Measurements from ENCODE around the gene VWA5B2. TPM values are rescaled to one million over a fixed set of nuclear protein-coding genes. Genes with fewer than 3 reads are reported as not detected.

VWA5B2 gene
- total RNA-seq, 2 donors from 2014 or later: 6.0 to 15.8 TPM

DNA sequence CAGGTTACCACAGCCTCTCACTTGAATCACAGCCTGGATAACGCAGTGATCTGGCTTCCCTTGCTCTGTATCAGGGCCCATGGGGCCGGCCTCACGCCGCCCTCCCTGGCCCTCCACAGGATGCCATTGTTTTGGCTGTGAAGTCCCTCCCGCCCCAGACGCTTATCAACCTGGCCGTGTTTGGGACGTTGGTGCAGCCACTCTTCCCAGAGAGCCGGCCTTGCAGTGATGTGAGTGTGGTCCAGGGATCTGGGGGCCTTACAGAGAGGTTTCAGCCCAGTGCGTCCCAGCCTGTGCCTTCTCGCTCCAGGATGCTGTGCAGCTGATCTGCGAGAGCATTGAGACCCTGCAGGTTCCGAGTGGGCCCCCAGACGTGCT lies 6.6 kb downstream of the VWA5B2 start:
- ATAC-seq (no peak), DNase-seq (no peak)
- H3K4me1 ChIP-seq: peaks cover 3% of the 10 kb centered on the region
- intact Hi-C loops (cut with DNase I): no loop called here
- H3K9me3 ChIP-seq: no peaks in the 10 kb centered on the region
- no peak overlapping the region for H3K27ac ChIP-seq
- no peak overlapping the region for H3K4me3 ChIP-seq
- 74 to 76% methylated on average over 14 of the region's 14 CpGs for WGBS, 2 donors
- no peaks in the 10 kb centered on the region for H3K36me3 ChIP-seq (replicated peaks in 1 of 2; ENCODE audit: insufficient read depth in 1 of 2, low read depth in 2 of 2)
- TF ChIP-seq, protein P1, sequence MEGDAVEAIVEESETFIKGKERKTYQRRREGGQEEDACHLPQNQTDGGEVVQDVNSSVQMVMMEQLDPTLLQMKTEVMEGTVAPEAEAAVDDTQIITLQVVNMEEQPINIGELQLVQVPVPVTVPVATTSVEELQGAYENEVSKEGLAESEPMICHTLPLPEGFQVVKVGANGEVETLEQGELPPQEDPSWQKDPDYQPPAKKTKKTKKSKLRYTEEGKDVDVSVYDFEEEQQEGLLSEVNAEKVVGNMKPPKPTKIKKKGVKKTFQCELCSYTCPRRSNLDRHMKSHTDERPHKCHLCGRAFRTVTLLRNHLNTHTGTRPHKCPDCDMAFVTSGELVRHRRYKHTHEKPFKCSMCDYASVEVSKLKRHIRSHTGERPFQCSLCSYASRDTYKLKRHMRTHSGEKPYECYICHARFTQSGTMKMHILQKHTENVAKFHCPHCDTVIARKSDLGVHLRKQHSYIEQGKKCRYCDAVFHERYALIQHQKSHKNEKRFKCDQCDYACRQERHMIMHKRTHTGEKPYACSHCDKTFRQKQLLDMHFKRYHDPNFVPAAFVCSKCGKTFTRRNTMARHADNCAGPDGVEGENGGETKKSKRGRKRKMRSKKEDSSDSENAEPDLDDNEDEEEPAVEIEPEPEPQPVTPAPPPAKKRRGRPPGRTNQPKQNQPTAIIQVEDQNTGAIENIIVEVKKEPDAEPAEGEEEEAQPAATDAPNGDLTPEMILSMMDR (IDR thresholded peaks at IDR 0.05): no peak
- TF ChIP-seq POLR2A (IDR thresholded peaks at IDR 0.05): no peak
- H3K27me3 ChIP-seq: no peaks in the 10 kb centered on the region

DNA sequence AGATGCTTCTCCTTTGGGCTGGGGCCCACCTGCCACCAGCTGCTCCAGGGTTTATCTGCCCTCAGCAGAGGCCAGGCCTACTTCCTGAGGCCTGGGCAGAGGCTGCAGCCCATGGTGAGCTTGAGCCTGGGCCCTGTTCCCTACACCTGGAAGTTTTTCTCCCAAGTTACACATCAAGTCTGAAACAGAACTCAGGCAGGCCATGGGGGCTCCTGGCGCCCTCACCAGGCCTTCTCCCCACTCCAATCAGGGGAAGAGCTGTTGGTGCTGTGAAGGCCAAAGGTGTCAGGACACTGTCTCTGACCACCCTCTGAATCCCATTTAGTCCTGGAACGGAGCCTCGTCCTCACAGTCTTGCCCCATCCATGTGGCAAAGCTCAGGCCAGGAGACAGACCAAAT lies 7.3 kb downstream of the VWA5B2 start:
- Histone ChIP-seq H3K9me3 (no peaks in the 10 kb centered on the region), H3K4me1 (peaks cover 8% of the 10 kb centered on the region), H3K27ac (no peak overlapping the region), H3K4me3 (no peak overlapping the region), H3K27me3 (no peaks in the 10 kb centered on the region), H3K36me3 (replicated peaks in 1 of 2; ENCODE audit: insufficient read depth in 1 of 2, low read depth in 2 of 2) (no peaks in the 10 kb centered on the region)
- no peak for ATAC-seq
- WGBS, 2 donors: 82 to 86% methylated on average over 2 to 3 of the region's 3 CpGs
- no peak for DNase-seq
- intact Hi-C loops (cut with DNase I): no loop called here
- TF ChIP-seq, protein P1 (IDR thresholded peaks at IDR 0.05): no peak
- TF ChIP-seq POLR2A (IDR thresholded peaks at IDR 0.05): no peak

DNA sequence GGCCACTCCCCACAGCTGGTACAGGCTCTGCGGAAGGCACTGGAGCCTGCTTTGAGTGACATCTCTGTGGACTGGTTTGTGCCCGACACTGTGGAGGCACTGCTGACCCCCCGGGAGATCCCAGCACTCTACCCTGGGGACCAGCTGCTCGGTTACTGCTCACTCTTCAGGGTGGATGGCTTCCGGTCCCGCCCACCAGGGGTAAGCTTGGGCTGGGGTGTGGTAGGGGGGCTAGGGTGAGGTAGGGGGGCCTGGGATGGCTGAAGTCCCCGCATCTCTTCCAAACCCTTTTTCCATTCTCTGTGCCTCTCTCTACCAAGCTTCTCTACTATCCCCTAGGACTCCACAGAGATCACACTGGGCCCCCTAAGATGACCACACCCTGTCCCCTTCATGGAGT lies 7.8 kb downstream of the VWA5B2 start:
- intact Hi-C loops (cut with DNase I): no loop called here

DNA sequence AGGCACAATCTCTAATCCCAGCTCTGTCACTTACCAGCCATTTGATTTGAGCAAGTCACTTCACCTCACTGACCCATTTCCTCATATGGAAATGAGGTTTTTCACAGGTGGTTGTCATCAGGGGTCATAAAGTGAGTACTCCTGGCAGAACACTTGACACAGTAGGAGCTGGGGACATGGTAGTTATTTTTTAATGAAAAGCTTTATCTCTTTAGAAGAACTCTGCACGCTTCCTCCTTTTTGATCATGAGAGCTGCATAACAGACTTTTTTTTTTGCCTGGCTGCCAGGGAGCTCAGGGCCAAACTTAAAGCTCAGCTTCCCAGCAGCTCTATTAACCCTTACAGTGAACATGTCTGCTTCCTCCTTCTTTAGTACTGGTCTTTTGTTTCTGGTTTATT lies 8.4 kb downstream of the VWA5B2 start:
- H3K4me3 ChIP-seq: no peak overlapping the region
- no peak for TF ChIP-seq POLR2A (IDR thresholded peaks at IDR 0.05)
- TF ChIP-seq, protein P1 (IDR thresholded peaks at IDR 0.05): no peak

More for the DNA sequence above, 7.8 kb downstream of the VWA5B2 start:
- TF ChIP-seq, protein P1 (IDR thresholded peaks at IDR 0.05): no peak
- no peak for TF ChIP-seq POLR2A (IDR thresholded peaks at IDR 0.05)
- no peak overlapping the region for H3K4me3 ChIP-seq
- H3K27me3 ChIP-seq: no peaks in the 10 kb centered on the region
- no peaks in the 10 kb centered on the region for H3K9me3 ChIP-seq
- H3K36me3 ChIP-seq (replicated peaks in 1 of 2; ENCODE audit: insufficient read depth in 1 of 2, low read depth in 2 of 2): peaks cover 0 to 2% of the 10 kb centered on the region in 2 donors
- 61 to 67% methylated on average over 3 to 4 of the region's 7 CpGs for WGBS, 2 donors
- peaks cover 14% of the 10 kb centered on the region for H3K4me1 ChIP-seq
- DNase-seq (no peak), ATAC-seq (no peak)
- no peak overlapping the region for H3K27ac ChIP-seq

DNA sequence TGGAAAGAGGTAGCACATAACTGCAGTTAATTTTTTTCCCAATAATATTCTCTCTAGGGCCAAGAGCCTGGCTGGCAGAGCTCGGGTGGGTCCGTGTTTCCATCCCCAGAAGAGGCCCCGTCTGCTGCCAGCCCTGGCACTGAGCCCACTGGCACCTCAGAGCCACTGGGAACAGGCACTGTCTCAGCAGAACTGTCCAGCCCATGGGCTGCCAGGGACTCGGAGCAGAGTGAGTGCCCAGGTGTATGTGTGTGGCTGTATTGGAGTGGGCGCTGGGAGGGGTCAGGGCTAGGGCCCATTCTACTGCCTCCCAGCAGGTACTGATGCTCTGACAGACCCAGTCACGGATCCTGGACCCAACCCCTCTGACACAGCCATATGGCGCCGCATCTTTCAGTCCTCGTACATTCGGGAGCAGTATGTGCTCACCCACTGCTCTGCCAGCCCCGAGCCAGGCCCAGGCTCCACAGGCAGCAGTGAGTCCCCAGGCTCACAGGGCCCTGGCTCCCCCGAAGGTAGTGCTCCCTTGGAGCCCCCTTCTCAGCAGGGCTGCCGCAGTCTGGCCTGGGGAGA lies 8.9 kb downstream of the VWA5B2 start:
- Histone ChIP-seq H3K27me3 (no peaks in the 10 kb centered on the region), H3K9me3 (no peaks in the 10 kb centered on the region), H3K27ac (no peak overlapping the region), H3K4me1 (peaks cover 16% of the 10 kb centered on the region), H3K36me3 (replicated peaks in 1 of 2; ENCODE audit: insufficient read depth in 1 of 2, low read depth in 2 of 2) (peaks cover 0 to 13% of the 10 kb centered on the region in 2 donors), H3K4me3 (no peak overlapping the region)
- no peak for TF ChIP-seq POLR2A (IDR thresholded peaks at IDR 0.05)
- TF ChIP-seq, protein P1 (IDR thresholded peaks at IDR 0.05): no peak
- ATAC-seq (no peak), DNase-seq (no peak)
- 64 to 79% methylated on average over 12 to 13 of the region's 13 CpGs for WGBS, 2 donors
- intact Hi-C loops (cut with DNase I): no loop called here

More for the DNA sequence above, 8.4 kb downstream of the VWA5B2 start:
- peaks cover 16% of the 10 kb centered on the region for H3K4me1 ChIP-seq
- H3K27ac ChIP-seq: no peak overlapping the region
- intact Hi-C loops (cut with DNase I): no loop called here
- H3K36me3 ChIP-seq (replicated peaks in 1 of 2; ENCODE audit: insufficient read depth in 1 of 2, low read depth in 2 of 2): peaks cover 0 to 8% of the 10 kb centered on the region in 2 donors
- no peak for ATAC-seq
- H3K27me3 ChIP-seq: no peaks in the 10 kb centered on the region
- WGBS, 2 donors: 32 to 43% methylated on average over 1 of the region's 1 CpG
- DNase-seq: no peak
- H3K9me3 ChIP-seq: no peaks in the 10 kb centered on the region

Measured in body of pancreas (tissue), 4 donors.